Muscle of back (tissue), 11 donors: Measurements from ENCODE around the gene CD164. TPM values are rescaled to one million over a fixed set of nuclear protein-coding genes. Genes with fewer than 3 reads are reported as not detected.
A peak's percentile ranks its signal among the peaks of the same experiment; 100 is the strongest.
"Not testable (repeated sequence)": the region's sequence is repeated elsewhere in the genome, so short reads cannot be mapped to it uniquely, and the experiment has no call there.

Experiments
- DNase-seq, 3 donors: peaks; one replicate each; pipeline versions ENCODE4 v3.0.0 to v3.0.0-alpha.2; 2013
- polyA plus RNA-seq, 10 donors: library from polyadenylated mRNA; unstranded; fragments of 120-200 nt; gene quantifications; one replicate each; pipeline ENCODE4 v1.2.1, GENCODE V29; 2013; ENCODE audit not compliant: insufficient read length in 10 of 10

The CD164 gene
- polyA plus RNA-seq, 10 donors: 227 to 315 (median 263) TPM

GRCh38 chr6:109347779-109348178 is 34.5 kb downstream of the CD164 start:
- no peak for DNase-seq

- DNase-seq: no peak
Measured at GRCh38 chr6:109345986-109346385, 36.3 kb downstream of the CD164 start.

- DNase-seq: no peak
Measured at GRCh38 chr6:109344226-109344625, 38.0 kb downstream of the CD164 start.

GRCh38 chr6:109343518-109343917 is 38.7 kb downstream of the CD164 start:
- no peak for DNase-seq

GRCh38 chr6:109342911-109343310 is 39.4 kb downstream of the CD164 start:
- peak in 1 of 3 donors; percentile 36 for DNase-seq

GRCh38 chr6:109342506-109342905 is 39.8 kb downstream of the CD164 start:
- DNase-seq: no peak

GRCh38 chr6:109340811-109341210 is 41.5 kb downstream of the CD164 start:
- DNase-seq: peak in 1 of 3 donors; percentile 42

GRCh38 chr6:109339906-109340678 is 42.2 kb downstream of the CD164 start:
- no peak for DNase-seq

- no peak for DNase-seq
Measured at GRCh38 chr6:109336221-109336961, 45.9 kb downstream of the CD164 start.

- DNase-seq: not testable (repeated sequence)
Measured at GRCh38 chr6:109333870-109334269, 48.4 kb downstream of the CD164 start.

GRCh38 chr6:109332748-109333147 is 49.5 kb downstream of the CD164 start:
- no peak for DNase-seq

- DNase-seq: no peak
Measured at GRCh38 chr6:109331081-109331480, 51.2 kb downstream of the CD164 start.

GRCh38 chr6:109330263-109330662 is 52.0 kb downstream of the CD164 start:
- DNase-seq: no peak

GRCh38 chr6:109328629-109329028 is 53.6 kb downstream of the CD164 start:
- no peak for DNase-seq

- DNase-seq: no peak
Measured at GRCh38 chr6:109327959-109328358, 54.3 kb downstream of the CD164 start.

- DNase-seq: no peak
Measured at GRCh38 chr6:109327491-109327890, 54.8 kb downstream of the CD164 start.

GRCh38 chr6:109326351-109326750 is 55.9 kb downstream of the CD164 start:
- no peak for DNase-seq

- DNase-seq: no peak
Measured at GRCh38 chr6:109325400-109325801, 56.9 kb downstream of the CD164 start.

GRCh38 chr6:109323241-109323640 is 59.0 kb downstream of the CD164 start:
- DNase-seq: peak in 2 of 3 donors; percentile 38 to 47

GRCh38 chr6:109322825-109323224 is 59.4 kb downstream of the CD164 start:
- peak in 2 of 3 donors; percentile 36 to 57 for DNase-seq

GRCh38 chr6:109321752-109322151 is 60.5 kb downstream of the CD164 start:
- no peak for DNase-seq

GRCh38 chr6:109320072-109320471 is 62.2 kb downstream of the CD164 start:
- DNase-seq: no peak

- DNase-seq: peak in 2 of 3 donors; percentile 52 to 64
Measured at GRCh38 chr6:109318328-109318876, 63.9 kb downstream of the CD164 start.
